HG02588 (cell line): ENCODE results near the gene FAF1.
"Not testable (repeated sequence)": the region's sequence is repeated elsewhere in the genome, so short reads cannot be mapped to it uniquely, and the experiment has no call there.

Experiments used
- ATAC-seq: cut with Tn5 transposase; IDR thresholded peaks from one replicate; pipeline ENCODE4 v1.9.1; 2021; ENCODE audit warnings: mild to moderate bottlenecking, moderate library complexity; ENCODE audit not compliant: unreplicated experiment

FAF1 gene

GRCh38 chr1:50716455-50716854, 243.6 kb downstream of the FAF1 start:
- not testable (repeated sequence) for ATAC-seq

- no peak for ATAC-seq
These were observed 250.0 kb downstream of the FAF1 start for GRCh38 chr1:50710099-50710498.

- no peak for ATAC-seq
These were observed 252.2 kb downstream of the FAF1 start for GRCh38 chr1:50707824-50708223.

- ATAC-seq = no peak
These were observed 254.4 kb downstream of the FAF1 start for GRCh38 chr1:50705699-50706098.

GRCh38 chr1:50705041-50705440, 255.0 kb downstream of the FAF1 start:
- no peak for ATAC-seq

GRCh38 chr1:50704126-50704525, 255.9 kb downstream of the FAF1 start:
- ATAC-seq = no peak

GRCh38 chr1:50703240-50703639, 256.8 kb downstream of the FAF1 start:
- ATAC-seq = no peak

- no peak for ATAC-seq
These were observed 257.7 kb downstream of the FAF1 start for GRCh38 chr1:50702395-50702794.

GRCh38 chr1:50701706-50702317, 258.3 kb downstream of the FAF1 start:
- ATAC-seq = no peak

- no peak for ATAC-seq
These were observed 259.4 kb downstream of the FAF1 start for GRCh38 chr1:50700621-50701020.

GRCh38 chr1:50700214-50700613, 259.9 kb downstream of the FAF1 start:
- no peak for ATAC-seq

- no peak for ATAC-seq
These were observed 260.3 kb downstream of the FAF1 start for GRCh38 chr1:50699795-50700194.

GRCh38 chr1:50697440-50698421, 262.3 kb downstream of the FAF1 start:
- ATAC-seq = no peak

- ATAC-seq = no peak
These were observed 266.2 kb downstream of the FAF1 start for GRCh38 chr1:50693829-50694228.

GRCh38 chr1:50684185-50684584, 275.9 kb downstream of the FAF1 start:
- no peak for ATAC-seq

GRCh38 chr1:50681931-50682330, 278.1 kb downstream of the FAF1 start:
- no peak for ATAC-seq

GRCh38 chr1:50667710-50668356, 292.2 kb downstream of the FAF1 start:
- no peak for ATAC-seq

- no peak for ATAC-seq
These were observed 292.8 kb downstream of the FAF1 start for GRCh38 chr1:50667272-50667671.

GRCh38 chr1:50666849-50667248, 293.2 kb downstream of the FAF1 start:
- no peak for ATAC-seq

- no peak for ATAC-seq
These were observed 294.7 kb downstream of the FAF1 start for GRCh38 chr1:50665413-50665812.

GRCh38 chr1:50661626-50662025, 298.4 kb downstream of the FAF1 start:
- no peak for ATAC-seq
